Peyer's patch (tissue), 4 donors: ENCODE data around the gene MRPS5.

Experiments
- POLR2A ChIP-seq, 2 donors: fragments of 450-650 bp; IDR thresholded peaks; one replicate each; pipeline ENCODE4 v1.5.1; 2017; ENCODE audit warnings: antibody characterized with exemption in 2 of 2, mild to moderate bottlenecking in 2 of 2, moderate library complexity in 2 of 2
- TF ChIP-seq, protein P1 (sequence below), 6 experiments: fragments of 450-650 bp in 4 of 6; fragments of 200-600 bp in 2 of 6; sonication (generic) in 1 of 6; IDR thresholded peaks; one replicate each; pipeline ENCODE4 v1.5.1; 2017 to 2019; ENCODE audit warnings: antibody characterized with exemption in 6 of 6, mild to moderate bottlenecking in 3 of 6, moderate library complexity in 1 of 6

DNA sequence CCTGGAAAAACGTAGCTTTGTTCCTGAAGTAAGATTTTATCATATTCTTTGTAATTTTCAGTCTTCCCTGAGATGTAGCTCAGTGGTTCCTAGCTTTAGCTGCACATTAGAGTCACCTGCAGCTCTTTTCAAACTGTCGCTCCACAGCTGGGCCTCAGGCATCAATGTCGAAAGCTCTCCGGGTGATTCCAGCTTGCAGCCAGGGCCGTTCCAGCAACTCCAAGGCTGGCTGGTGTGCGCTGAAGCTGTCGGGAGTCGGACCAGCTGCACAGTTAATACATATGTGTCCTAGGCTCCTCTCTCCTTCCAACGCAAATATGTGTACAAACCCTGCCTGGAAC lies 43.4 kb upstream of the MRPS5 start:
- TF ChIP-seq, protein P1, sequence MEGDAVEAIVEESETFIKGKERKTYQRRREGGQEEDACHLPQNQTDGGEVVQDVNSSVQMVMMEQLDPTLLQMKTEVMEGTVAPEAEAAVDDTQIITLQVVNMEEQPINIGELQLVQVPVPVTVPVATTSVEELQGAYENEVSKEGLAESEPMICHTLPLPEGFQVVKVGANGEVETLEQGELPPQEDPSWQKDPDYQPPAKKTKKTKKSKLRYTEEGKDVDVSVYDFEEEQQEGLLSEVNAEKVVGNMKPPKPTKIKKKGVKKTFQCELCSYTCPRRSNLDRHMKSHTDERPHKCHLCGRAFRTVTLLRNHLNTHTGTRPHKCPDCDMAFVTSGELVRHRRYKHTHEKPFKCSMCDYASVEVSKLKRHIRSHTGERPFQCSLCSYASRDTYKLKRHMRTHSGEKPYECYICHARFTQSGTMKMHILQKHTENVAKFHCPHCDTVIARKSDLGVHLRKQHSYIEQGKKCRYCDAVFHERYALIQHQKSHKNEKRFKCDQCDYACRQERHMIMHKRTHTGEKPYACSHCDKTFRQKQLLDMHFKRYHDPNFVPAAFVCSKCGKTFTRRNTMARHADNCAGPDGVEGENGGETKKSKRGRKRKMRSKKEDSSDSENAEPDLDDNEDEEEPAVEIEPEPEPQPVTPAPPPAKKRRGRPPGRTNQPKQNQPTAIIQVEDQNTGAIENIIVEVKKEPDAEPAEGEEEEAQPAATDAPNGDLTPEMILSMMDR (IDR thresholded peaks at IDR 0.05) = no peak
- no peak for TF ChIP-seq POLR2A (IDR thresholded peaks at IDR 0.05)
